Lower leg skin (tissue), 3 donors: ENCODE measurements around the gene JADE1.

Source experiments
- CTCF ChIP-seq, 3 donors: fragments of 450-650 bp; IDR thresholded peaks; one replicate each; pipeline ENCODE4 v1.5.1; 2016; ENCODE audit warnings: antibody characterized with exemption in 3 of 3, mild to moderate bottlenecking in 3 of 3, moderate library complexity in 2 of 3
- POLR2A ChIP-seq, 2 donors: fragments of 450-650 bp; IDR thresholded peaks; one replicate each; pipeline ENCODE4 v1.6.1; 2016 to 2017; ENCODE audit warnings: antibody characterized with exemption in 2 of 2, mild to moderate bottlenecking in 1 of 2, moderate library complexity in 1 of 2

DNA sequence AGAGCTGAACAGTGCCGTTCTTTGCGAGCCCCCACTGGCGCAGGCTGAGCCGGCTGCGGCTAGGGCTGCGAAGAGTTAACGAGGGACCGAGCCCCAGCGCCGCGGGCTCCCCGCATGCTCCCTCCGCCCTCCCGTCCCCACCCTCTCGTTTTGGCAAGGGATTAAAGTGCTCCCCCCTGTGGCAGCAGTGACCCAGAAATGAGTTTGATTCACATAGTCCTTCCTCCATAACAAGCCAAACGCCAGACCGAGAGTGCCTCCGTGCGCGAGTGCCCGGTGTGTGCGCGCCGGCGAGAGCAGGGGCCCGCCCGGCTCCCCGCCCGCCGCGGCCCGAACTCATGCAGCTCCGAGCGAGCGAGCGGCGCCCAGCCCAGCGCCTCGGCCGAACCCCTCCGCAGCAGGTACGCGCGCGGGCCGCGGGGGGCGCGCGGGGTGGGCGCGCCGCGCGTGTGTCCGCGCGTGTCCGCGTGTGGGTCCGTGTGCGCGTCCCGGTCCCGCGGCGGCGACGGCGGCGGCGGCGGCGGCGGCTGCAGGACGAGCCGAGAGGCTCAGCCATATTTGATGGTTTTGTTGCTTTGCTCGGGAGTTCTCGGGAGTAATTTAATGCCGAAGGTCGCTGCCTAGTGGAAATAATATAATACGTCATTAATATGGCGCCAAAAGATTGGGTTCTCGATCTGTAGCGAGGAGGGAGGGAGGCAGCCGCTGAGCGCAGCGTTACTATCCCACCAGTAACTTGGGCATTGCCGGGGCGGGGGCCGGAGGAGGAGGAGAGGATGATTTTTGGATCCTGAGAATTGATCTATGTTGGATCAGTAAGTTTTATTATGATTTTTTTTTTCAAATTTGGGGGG is at the start of gene JADE1:
- TF ChIP-seq CTCF (IDR thresholded peaks at IDR 0.05) (no peak), POLR2A (IDR thresholded peaks at IDR 0.05) (peak in 1 of 2 donors; percentile 6)
